ENCODE data around the gene NOP56.

- TF ChIP-seq RAD21 (IDR thresholded peaks at IDR 0.05 in 1 of 2, conservative IDR thresholded peaks at IDR 0.05 in 1 of 2; ENCODE audit: low read depth in 2 of 2, low read length in 2 of 2) (no peak), EZH2 (IDR thresholded peaks at IDR 0.05; ENCODE audit: low read depth, low read length, severe bottlenecking) (no peak), CTCF (IDR thresholded peaks at IDR 0.05; ENCODE audit: control extremely low read depth in 1 of 3, insufficient read depth in 1 of 3, low read depth in 1 of 3, low read length in 3 of 3) (no peak), ATF3 (IDR thresholded peaks at IDR 0.05; ENCODE audit: insufficient read depth, low read depth, low read length) (no peak), POLR2AphosphoS5 (IDR thresholded peaks at IDR 0.05; ENCODE audit: low read depth, low read length) (no peak), EP300 (IDR thresholded peaks at IDR 0.05; ENCODE audit: borderline replicate concordance in 1 of 2, low read depth in 2 of 2, low read length in 2 of 2) (no peak), YY1 (IDR thresholded peaks at IDR 0.05; ENCODE audit: low read depth, low read length) (no peak), CTBP2 (IDR thresholded peaks at IDR 0.05; ENCODE audit: borderline replicate concordance, insufficient read depth, insufficient read length, low read length) (no peak), SP1 (IDR thresholded peaks at IDR 0.05; ENCODE audit: low read depth, low read length) (no peak), SP2 (IDR thresholded peaks at IDR 0.05; ENCODE audit: low read length) (no peak)
Observed at GRCh38 chr20:2633381-2633780, 19.1 kb upstream of the NOP56 start.
